Measurements from ENCODE around the gene SBF1.

GRCh38 chr22:50459496-50460140, 15.2 kb downstream of the SBF1 start:
- TF ChIP-seq POLR2A (IDR thresholded peaks at IDR 0.05) = no peak
- TF ChIP-seq, protein P1, sequence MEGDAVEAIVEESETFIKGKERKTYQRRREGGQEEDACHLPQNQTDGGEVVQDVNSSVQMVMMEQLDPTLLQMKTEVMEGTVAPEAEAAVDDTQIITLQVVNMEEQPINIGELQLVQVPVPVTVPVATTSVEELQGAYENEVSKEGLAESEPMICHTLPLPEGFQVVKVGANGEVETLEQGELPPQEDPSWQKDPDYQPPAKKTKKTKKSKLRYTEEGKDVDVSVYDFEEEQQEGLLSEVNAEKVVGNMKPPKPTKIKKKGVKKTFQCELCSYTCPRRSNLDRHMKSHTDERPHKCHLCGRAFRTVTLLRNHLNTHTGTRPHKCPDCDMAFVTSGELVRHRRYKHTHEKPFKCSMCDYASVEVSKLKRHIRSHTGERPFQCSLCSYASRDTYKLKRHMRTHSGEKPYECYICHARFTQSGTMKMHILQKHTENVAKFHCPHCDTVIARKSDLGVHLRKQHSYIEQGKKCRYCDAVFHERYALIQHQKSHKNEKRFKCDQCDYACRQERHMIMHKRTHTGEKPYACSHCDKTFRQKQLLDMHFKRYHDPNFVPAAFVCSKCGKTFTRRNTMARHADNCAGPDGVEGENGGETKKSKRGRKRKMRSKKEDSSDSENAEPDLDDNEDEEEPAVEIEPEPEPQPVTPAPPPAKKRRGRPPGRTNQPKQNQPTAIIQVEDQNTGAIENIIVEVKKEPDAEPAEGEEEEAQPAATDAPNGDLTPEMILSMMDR (IDR thresholded peaks at IDR 0.05) = no peak
- TF ChIP-seq EP300 (IDR thresholded peaks at IDR 0.05) = no peak

Data from ovary (tissue), 3 donors.